HepG2 (cell line): Measurements from ENCODE around the gene AKR1C4.
A peak's percentile ranks its signal among the peaks of the same experiment; 100 is the strongest.

ENCODE experiments used
- BRCA1 ChIP-seq: sonication (generic); formaldehyde crosslinking; IDR thresholded peaks from 2 replicates; pipeline ENCODE4 v1.4.0; 2020; ENCODE audit warnings: missing genetic modification reagents
- CTCF ChIP-seq: sonication (generic); formaldehyde crosslinking; IDR thresholded peaks from 2 replicates; pipeline ENCODE4 v1.5.0; 2020; ENCODE audit warnings: mild to moderate bottlenecking, missing genetic modification reagents, moderate library complexity
- EP300 ChIP-seq, 3 experiments: sonication (generic) in 1 of 3; formaldehyde crosslinking in 1 of 3; IDR thresholded peaks; 2 replicates each; pipeline versions ENCODE4 v1.5.1 to v1.6.1; 2011 to 2020; ENCODE audit warnings: low read depth in 2 of 3, low read length in 2 of 3, borderline replicate concordance in 1 of 3, improper control_type of control experiment in 1 of 3, mild to moderate bottlenecking in 1 of 3, missing genetic modification reagents in 1 of 3, moderate library complexity in 1 of 3
- FOXC1 ChIP-seq: sonication (generic); formaldehyde crosslinking; IDR thresholded peaks from 2 replicates; pipeline ENCODE4 v1.8.0; 2022; ENCODE audit warnings: mild to moderate bottlenecking, missing genetic modification reagents, borderline replicate concordance
- HDAC2 ChIP-seq: sonication (generic); formaldehyde crosslinking; IDR thresholded peaks from 2 replicates; pipeline ENCODE4 v1.4.0; 2020; ENCODE audit warnings: missing genetic modification reagents
- HNRNPK ChIP-seq: fragments of 200-400 bp; formaldehyde crosslinking; IDR thresholded peaks from 2 replicates; pipeline ENCODE4 v1.6.1; 2018; ENCODE audit warnings: low read length, low read depth, moderate library complexity, mild to moderate bottlenecking; ENCODE audit not compliant: poor library complexity, severe bottlenecking
- IKZF4 ChIP-seq: sonication (generic); formaldehyde crosslinking; IDR thresholded peaks from 2 replicates; pipeline ENCODE4 v1.5.1; 2020; ENCODE audit warnings: borderline replicate concordance, mild to moderate bottlenecking, low read depth, missing genetic modification reagents; ENCODE audit errors: not compliant biosample characterization
- MEIS1 ChIP-seq: sonication (generic); formaldehyde crosslinking; IDR thresholded peaks from 2 replicates; pipeline ENCODE4 v1.9.0; 2021; ENCODE audit warnings: mild to moderate bottlenecking, missing genetic modification reagents, moderate library complexity, borderline replicate concordance
- RNF2 ChIP-seq: fragments of 450-650 bp; conservative IDR thresholded peaks from 2 replicates; pipeline ENCODE4 v1.6.1; 2016; ENCODE audit warnings: low read depth
- SRSF9 ChIP-seq: fragments of 200-400 bp; formaldehyde crosslinking; IDR thresholded peaks from 2 replicates; pipeline ENCODE4 v1.6.1; 2018; ENCODE audit warnings: borderline replicate concordance, mild to moderate bottlenecking, low read depth, low read length; ENCODE audit not compliant: insufficient read depth, poor library complexity, severe bottlenecking
- TCF12 ChIP-seq, 2 experiments: fragments of 450-650 bp in 1 of 2; sonication (generic) in 1 of 2; formaldehyde crosslinking in 1 of 2; IDR thresholded peaks; 2 replicates each; pipeline versions ENCODE4 v1.6.1 to v1.8.0; 2017 to 2022; ENCODE audit warnings: antibody characterized with exemption in 1 of 2, mild to moderate bottlenecking in 1 of 2, missing genetic modification reagents in 1 of 2, moderate library complexity in 1 of 2
- ZNF616 ChIP-seq: sonication (generic); formaldehyde crosslinking; IDR thresholded peaks from 2 replicates; pipeline ENCODE4 v1.5.0; 2020; ENCODE audit warnings: low read depth, mild to moderate bottlenecking, missing genetic modification reagents
- ZNF691 ChIP-seq: sonication (generic); formaldehyde crosslinking; IDR thresholded peaks from 2 replicates; pipeline ENCODE4 v1.4.0; 2020; ENCODE audit warnings: missing genetic modification reagents, low read depth, mild to moderate bottlenecking, borderline replicate concordance

- TF ChIP-seq ZNF691 (CRISPR knock-in tag) (no peak), IKZF4 (no peak), BRCA1 (no peak), TCF12 (IDR thresholded peaks at IDR 0.05) (no peak), TCF12 (CRISPR knock-in tag; IDR thresholded peaks at IDR 0.05) (no peak), HNRNPK (no peak), SRSF9 (no peak), RNF2 (no peak), EP300 (IDR thresholded peaks at IDR 0.05; ENCODE audit: low read depth in 2 of 2, low read length in 2 of 2) (peak in 1 of 2 experiments; percentile 85; a peak in 2 of 4 replicates), EP300 (CRISPR knock-in tag; IDR thresholded peaks at IDR 0.05; ENCODE audit: borderline replicate concordance) (no peak), FOXC1 (CRISPR knock-in tag) (no peak), CTCF (no peak), HDAC2 (CRISPR knock-in tag) (peak; percentile 54; the same call in 1 of the 2 replicates), ZNF616 (no peak), MEIS1 (CRISPR knock-in tag) (no peak)
These were observed 786 bp upstream of the AKR1C4 start for GRCh38 chr10:5195727-5196374.
